ACHN (cell line): ENCODE results near the gene KRT81.
A peak's percentile ranks its signal among the peaks of the same experiment; 100 is the strongest.

Experiments
- DNase-seq: peaks from one replicate; pipeline ENCODE4 v3.0.0-alpha.2; 2015
- in situ Hi-C: cut with HindIII; loops from 2 replicates; pipeline ENCODE4 v1.10.0; 2017; ENCODE audit warnings: low sequenced_read_pairs, low pct_ligation_motif_present, low pct_unique_long_range_greater_than_20kb

The KRT81 gene

DNA sequence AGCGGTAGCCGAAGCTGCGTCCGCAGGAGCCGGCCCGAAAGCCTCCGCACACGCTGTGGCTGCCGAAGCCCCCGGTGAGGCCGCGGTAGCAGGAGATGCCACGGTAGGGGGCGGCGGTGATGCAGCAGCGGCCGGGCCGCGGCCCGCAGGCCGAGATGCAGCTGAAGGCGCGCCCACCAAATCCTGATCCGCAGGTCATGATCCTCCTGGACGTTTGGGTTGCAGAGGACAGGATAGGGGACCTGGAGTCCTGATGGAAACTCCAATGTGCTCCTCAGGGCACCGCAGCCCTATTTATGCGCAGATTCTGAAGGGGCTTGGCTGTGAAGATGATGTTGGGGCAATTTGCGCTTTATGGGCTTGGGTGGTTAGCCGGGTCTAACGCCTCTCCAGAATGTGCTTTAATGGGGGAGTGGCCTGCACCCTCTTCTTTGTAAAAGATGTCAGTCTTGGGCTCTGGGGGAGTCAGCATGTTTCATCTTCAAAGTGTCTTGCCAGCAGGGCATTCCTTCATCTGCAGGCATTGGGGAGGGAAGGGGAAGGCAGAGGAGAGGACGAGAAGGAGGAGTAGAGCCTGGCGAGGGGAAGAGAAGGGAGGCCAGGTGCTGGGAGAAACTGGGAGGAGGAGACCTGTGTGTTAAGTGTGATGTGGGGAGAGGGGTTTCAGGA lies at the start of gene KRT81:
KRT81 (minus strand) TSS at position 268 of the 669 bp plus-strand sequence; CDS start at position 199, 69 bp downstream.
- no peak for DNase-seq
- in situ Hi-C loops: no loop called here

DNA sequence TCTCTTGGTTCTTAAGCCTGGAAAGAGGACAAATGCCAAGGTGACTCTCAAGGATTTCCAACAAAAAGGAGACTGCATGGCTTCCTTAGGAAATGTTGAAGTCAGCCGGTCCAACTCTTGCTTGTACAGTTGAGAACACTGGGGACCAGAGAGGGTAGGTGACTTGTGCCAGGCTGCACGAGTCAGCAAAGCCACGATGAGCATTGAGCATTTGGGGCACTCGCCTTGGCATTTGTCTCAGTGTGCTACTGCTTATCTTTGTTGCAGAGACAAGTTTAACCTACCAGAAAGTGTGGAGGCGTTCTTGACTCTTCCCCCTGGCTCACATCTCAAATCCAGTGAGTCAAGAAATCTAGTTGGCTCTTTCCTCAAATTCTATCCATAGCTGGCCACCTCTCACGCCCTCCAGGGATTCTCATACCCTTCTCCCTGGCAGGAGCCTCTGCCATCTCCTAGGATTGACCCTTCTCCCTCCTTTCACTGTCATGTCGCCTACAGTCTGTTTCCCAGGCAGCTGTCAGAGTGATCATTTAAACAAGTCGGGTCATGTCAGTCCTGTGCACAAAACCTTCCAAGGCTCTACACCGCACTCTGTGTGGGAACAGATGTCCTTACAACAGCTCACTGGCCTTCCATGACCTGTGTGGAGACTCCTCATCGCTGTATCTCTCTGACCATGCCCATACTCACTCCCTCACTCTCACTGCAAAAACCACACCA lies 47.1 kb upstream of the KRT81 start:
- no peak for DNase-seq
- in situ Hi-C loops: no loop called here

DNA sequence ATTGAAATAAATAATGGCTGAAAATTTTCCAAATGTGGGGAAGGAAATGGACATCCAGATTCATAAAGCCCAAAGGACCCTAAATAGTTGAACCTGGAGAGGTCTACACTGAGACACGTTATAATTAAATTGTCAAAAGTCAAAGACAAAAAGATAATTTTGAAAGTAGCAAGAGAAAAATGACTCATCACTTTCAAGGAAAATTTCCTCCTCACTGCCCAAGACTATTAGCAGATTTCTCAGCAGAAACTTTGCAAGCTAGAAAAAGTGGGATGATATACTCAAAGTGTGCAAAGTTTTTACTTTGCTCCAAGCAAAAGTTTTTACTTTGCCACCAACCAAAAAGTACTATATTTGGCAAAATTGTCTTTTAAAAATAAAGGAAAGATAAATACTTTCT lies 45.7 kb upstream of the KRT81 start:
- in situ Hi-C loops: no loop called here
- DNase-seq: peak; percentile 32

DNA sequence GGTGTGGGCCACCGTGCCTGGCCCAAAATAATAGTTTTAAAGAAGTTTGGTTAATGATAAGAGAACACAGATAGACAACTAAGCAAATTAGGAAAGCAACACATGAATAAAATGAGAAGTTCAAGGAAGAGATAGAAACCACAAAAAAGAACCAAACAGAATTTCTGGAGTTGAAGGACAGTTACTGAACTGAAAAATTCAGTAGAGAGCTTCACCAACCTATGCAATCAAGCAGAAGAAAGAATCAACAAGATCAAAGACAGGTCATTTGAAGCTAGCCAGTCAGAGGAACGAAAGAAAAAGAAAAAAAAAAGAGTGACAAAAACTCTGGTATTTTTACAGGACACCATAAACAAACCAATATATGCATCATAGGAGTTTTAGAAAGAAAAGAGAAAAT lies 45.3 kb upstream of the KRT81 start:
- DNase-seq: no peak
- in situ Hi-C loops: no loop called here

DNA sequence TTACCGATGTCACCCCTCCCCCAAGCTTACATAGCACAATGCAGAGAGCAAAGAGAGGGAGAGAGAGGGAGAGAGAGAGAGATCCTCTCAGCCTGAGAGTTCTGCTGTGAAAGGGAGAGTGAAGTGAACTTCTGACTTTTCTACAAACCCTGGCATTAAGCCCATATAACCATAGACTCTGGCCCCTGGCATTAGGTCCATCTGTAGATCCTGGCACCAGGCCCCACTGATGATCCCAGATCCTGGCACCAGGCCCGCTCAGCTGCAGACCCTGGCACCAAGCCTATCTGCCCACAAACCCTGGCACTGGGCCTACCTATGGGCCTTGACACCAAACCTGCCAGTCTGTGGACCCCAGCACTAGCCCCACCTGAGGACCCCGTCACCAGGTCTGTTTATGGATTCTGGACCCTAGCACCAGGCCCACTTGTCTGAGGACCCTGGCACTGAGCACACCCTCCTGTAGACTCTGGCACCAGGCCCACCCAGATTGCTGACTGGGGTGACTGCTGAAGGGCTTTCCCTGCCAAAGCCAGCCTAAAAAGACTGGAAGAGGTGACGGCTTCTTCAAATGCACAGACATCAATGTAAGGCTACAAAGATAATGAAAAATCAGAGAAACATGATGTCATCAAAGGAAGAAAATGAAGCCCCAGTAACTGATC lies 44.4 kb upstream of the KRT81 start:
- in situ Hi-C loops: no loop called here
- no peak for DNase-seq

DNA sequence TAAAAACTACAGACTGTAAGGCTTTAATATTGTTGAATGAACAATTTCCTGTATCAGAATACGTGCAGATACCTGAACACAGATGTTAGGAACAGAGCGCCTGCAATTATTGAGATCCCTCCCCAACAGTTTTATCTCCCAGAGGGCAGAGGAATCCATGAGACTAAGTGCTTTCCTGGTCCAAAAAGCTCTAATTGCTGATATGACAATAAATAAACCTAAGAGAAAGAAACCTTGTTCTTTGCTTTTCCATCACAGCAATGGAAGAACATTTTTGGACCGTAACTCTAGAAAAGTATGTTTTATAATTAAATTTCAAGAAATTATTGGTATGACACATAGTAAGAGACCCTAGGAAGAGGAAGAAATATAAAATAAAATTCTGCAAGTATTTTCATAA lies 42.9 kb upstream of the KRT81 start:
- no peak for DNase-seq
- in situ Hi-C loops: no loop called here

DNA sequence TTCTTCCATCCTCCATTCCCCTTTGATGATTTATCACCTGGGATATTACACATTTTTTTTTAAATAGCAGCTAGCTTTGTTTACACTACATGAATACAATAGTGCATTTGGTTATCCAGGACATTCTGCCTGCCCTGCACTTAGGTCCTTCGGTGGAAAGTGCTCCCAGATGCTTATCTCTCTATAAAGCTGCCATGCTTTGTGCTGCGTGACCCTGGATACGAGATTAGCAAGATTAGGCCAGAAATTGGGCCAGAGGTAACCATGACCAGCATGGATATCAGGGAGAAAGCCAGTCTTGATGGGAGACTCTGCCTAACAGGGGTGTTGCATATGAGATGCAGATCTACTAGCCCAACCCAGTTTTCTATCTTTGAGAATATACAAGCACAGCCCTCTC lies 42.0 kb upstream of the KRT81 start:
- DNase-seq: no peak
- in situ Hi-C loops: no loop called here

DNA sequence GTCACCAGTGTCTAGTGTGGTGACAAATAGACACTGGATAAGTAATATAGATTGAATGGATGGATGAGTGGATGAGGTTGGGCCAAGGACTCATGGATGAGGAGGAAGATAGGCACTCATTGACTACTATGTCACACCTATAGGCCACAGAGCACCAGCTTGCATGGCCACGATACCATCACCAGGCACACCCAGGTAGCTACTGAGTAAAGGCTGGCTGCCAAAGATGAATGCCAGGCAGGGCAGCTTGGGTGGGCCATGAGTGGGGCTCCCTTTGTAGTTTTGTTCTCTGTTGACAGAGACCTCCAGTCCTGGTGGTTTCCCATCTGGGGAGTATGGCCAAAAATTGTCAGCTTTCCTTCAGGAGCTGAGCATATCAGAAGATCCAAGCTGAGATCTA lies 41.0 kb upstream of the KRT81 start:
- in situ Hi-C loops: no loop called here
- no peak for DNase-seq

DNA sequence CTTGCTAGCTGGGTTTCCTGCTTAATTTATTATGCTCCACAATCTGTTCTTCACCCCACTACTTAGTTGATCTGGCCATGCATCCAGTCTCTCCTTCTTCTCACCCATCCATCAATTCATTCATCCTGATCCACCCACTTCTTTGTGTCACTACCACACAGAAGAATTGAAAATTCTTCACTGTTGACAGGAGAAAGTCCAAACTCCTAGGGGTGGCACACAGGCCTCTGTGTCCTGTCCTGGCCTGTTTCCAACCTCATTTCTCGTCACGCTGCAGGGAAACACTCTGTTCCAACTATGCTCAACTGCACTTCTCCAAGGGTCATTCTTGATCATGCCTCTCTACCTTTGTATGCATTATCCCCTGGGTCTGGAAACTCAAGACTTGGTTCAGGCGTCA lies 40.5 kb upstream of the KRT81 start:
- in situ Hi-C loops: no loop called here
- no peak for DNase-seq

DNA sequence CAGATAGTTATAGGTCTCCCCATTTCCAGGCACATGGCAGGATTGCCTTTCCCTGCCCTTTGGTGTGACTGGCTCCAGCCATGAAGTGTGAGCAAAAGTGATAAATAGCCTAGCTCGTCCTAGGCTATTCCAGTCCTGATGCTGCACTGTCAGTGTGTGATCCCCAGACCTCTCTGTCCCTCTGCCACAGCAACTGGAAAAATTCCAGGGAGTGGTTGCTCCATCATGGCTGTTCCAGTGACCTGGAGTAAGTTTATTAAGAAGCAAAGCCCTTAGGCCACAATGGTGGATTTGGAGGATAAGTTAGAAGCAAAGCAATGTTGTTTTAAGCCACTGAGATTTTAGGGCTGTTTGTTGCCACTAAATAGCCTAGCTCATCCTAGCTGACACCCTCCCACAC lies 39.7 kb upstream of the KRT81 start:
- in situ Hi-C loops: no loop called here
- DNase-seq: no peak

DNA sequence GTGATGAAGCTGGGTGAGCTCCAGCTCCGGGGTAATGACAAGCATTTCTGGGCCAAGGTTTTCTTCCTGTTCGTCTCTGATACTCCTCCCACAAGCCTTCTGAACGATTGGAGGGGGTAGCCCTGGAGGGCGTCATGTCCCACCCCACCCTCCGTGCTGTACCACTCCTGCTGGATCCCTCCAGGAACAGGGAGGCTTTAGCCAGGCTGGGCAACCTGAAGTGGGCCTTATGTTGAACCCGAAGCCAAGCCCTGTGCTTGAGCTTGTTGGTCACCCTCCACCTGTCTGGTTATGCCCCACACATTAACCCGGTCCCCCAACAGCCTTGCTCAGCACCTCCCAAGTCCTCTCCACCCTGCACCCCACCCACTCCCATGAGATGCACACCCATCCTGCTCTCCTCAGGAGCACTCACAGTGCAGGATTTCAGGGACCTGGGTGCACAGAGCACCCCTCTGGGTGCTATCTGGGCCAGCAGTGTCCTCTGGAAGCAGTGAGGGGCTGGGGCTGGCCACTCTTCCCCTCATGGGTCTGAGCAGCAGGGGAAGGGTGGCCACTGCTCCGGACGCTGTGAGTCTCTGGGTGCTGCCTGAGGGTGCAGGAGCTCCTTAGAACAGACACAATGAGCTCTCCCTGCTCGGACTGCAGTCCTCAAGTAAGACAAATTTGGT lies 36.6 kb upstream of the KRT81 start:
- DNase-seq: no peak
- in situ Hi-C loops: no loop called here

DNA sequence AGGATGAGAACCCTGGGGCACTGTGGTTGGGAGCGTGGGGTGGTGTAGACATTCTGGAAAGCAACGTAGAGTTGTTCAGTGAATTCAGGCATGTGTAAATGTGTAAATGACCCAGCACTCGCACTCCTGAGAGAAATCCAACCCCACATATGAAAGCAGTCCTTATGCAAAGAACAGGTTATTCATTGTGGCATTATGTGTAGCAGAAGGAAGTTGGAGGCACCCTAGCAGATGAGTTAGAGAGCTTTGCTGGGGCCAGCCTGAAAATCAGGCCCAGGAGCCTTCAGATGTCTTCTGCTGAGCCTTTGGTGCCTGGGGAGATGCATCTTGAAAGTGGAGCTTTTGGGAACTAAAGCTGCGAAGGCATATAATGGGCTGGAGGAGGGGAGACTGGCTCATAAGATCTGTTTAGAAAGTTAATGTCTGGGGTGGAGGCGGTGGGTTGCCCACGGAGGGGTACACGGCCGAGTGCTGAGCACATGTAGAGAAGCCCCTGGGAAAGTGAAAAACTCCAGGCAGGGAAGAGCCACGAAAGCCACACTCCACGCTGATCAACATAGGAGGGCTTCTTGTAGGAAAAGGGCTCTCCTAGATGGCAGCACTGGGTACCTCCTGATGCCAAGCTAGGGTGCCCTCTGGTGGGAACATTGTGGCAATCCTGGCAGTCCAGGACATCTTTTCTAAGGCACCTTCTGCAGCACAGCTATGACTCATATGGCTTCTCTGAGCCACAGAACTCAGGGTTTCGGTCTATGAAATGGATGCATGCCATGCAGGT lies 35.9 kb upstream of the KRT81 start:
- in situ Hi-C loops: no loop called here
- peak; percentile 99 for DNase-seq

DNA sequence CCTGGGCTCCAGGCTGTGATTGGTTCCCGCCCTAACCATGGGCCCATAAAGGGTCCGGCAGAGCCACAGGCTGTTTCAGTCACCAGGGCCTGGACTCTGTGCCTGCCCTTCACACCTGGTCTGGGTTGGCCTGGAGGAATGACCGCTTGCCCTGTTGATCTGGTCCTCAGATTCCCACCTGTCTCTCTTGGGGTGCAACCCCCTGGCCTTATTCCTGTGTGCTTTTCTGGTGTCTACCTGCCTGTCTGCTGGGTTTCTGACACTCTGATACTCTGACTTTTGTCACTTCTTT lies 32.8 kb upstream of the KRT81 start:
- DNase-seq: no peak
- in situ Hi-C loops: no loop called here

DNA sequence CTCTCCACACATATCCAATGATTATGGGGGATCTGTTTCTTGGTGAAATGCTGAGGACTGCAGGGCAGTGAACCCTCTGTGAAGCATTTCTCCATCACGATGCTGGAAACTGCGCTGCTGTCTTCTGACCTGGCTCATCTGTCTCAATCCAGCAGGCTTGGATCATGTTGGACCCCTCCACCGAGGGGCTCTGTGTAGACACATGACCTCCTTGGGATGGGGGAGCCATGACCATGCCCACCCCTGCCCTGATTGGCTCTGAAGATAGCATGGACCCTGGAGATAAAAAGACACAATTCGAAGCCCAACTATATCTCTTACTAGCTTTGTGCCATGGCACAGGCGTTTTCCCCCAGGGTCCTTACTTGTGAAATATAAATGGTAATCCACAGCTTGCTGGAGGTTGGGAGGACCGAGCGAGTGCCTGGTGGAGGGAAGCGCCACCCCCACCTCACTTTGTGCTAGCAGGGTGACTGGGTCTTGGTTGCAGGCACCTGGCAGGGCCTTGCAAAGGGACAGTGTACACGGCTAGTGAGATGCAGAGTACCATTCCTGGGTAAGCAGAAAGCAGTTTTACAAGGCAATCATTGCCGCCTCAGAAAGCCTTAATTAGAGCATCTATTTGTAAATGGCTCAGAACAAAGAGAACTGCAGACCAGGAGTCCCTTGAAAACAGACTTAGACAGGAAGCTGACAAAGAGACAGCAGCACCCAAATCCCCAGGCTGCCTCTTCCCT lies 32.2 kb upstream of the KRT81 start:
- DNase-seq: no peak
- in situ Hi-C loops: no loop called here

DNA sequence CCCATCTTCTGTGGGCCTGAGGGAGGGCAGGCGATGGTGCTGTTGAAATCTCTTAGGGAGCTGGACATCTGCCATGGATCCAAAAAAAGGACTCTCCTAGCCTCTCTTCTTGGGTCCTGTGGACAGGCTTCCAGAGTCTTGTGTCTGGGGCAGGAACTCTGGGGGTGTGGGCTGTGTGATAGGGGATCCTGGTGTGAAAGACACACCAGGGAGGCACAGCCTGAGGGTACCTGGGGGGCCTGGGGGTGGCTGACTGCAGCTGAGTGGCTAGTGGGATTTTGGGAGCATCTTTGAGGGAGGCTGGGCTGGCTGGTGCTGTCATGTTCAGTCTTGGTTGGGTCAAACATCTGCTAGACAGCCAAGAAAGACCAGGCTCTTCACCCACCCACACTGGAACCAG lies 31.7 kb upstream of the KRT81 start:
- no peak for DNase-seq
- in situ Hi-C loops: no loop called here

DNA sequence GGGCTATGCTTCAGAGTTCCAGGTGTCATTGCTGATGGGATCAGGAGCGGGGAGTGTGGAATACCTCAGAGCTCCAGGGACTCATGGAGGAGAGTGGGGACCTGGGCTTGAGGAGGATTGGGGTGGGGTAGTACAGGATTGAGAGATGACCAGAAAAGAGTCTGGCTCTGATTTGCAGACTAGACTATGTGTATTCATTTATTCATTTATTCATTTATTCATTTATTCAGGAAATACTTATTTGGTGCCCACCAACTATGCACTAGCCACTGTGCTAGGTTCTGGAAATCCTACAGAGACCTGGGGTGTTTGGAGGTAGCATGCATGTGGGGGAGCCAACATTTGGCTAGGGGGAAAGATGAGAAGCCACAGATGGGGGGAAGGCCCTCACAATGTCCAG lies 30.7 kb upstream of the KRT81 start:
- in situ Hi-C loops: no loop called here
- no peak for DNase-seq

DNA sequence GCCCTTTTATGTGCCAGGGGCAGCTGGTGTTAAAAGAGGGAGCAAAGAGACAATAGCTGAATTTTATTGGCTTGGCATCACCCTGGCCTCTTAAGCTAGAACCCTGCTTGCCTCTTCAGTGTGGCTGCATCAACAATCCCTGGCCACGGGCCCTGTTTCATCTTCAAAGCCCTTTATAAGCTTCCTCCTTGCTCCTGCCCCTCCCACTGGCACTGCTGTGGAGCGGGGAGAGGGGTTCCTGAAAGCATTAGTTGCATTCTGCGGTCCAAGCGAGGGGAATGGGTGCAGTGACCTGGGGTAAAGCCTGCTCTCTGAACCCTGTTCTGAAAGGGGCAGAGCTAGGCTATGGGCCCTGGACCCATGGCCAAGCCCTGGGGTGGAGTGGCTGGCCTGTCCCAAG lies 30.1 kb upstream of the KRT81 start:
- DNase-seq: no peak
- in situ Hi-C loops: no loop called here

DNA sequence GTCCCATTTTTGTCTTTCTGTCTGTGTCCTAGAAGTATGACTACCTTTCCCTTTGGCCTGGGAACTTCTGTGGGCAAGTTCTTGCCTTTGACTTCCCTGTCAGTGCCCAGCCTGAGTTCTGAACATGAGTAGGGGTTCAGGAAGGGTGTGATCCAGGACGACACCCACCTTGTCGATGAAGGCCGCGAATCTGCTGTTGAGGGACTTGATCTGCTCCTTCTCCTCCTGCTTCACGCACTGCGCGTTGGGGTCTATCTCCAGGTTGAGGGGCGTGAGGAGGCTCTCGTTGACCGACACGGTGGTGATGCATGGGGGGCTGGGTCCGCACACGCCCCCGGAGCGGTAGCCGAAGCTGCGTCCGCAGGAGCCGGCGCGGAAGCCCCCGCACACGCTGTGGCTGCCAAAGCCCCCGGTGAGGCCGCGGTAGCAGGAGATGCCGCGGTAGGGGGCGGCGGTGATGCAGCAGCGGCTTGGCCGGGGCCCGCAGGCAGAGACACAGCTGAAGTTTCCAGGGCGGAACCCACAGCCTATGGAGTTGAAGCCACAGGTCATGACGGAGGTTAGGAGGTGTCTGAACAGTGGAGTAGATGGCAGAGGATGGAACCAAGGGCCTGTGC lies 29.6 kb upstream of the KRT81 start, which contains the start of gene KRT83:
KRT83 (minus strand) TSS at position 615 of the 617 bp plus-strand sequence; CDS start at position 552, 63 bp downstream.
- in situ Hi-C loops: no loop called here
- no peak for DNase-seq
